Motor neuron (in vitro differentiated cells): ENCODE results near the gene ALCAM. TPM values are rescaled to one million over a fixed set of nuclear protein-coding genes. Genes with fewer than 3 reads are reported as not detected.

Source experiments
- ATAC-seq, 8 experiments: fragments of 200-7000 bp; cut with Tn5 transposase; replicated peaks in 6 of 8; 2 replicates each; pipeline ENCODE4 v1.8.0; 2021; ENCODE audit warnings: mild to moderate bottlenecking in 8 of 8, moderate library complexity in 8 of 8
- H3K27ac ChIP-seq, 2 donors: fragments of 250-450 bp; sonication (Bioruptor Pico); 2 replicates each; pipeline ENCODE4 v1.9.0; 2021; ENCODE audit warnings: antibody characterized with exemption in 2 of 2, mild to moderate bottlenecking in 2 of 2, moderate library complexity in 1 of 2
- H3K4me1 ChIP-seq, 2 donors: fragments of 250-450 bp; sonication (Bioruptor Pico); replicated peaks in 1 of 2; 2 replicates each; pipeline ENCODE4 v1.6.1; 2021; ENCODE audit warnings: antibody characterized with exemption in 2 of 2, mild to moderate bottlenecking in 2 of 2, moderate library complexity in 1 of 2
- H3K4me3 ChIP-seq, 5 donors: fragments of 250-450 bp; sonication (Bioruptor Pico); 2 replicates each; pipeline ENCODE4 v1.9.0; 2021; ENCODE audit warnings: antibody characterized with exemption in 5 of 5, mild to moderate bottlenecking in 5 of 5, moderate library complexity in 4 of 5
- WGBS, 10 experiments: fragments of 450-650 bp; shearing (Covaris generic); methylation state at CpG; one replicate each; pipeline ENCODE4 v1.0.0; 2022; 5-methylcytosine and 5-hydroxymethylcytosine counted together
- in situ Hi-C, 9 experiments: fragments of 400-800 bp; cut with MboI; loops; one replicate each; pipeline ENCODE4 v1.15.0; 2021; ENCODE audit warnings: low sequenced_read_pairs in 9 of 9, low pct_unique_long_range_greater_than_20kb in 2 of 9; ENCODE audit not compliant: unreplicated experiment in 9 of 9
- total RNA-seq, 8 experiments: library from RNA; unstranded; fragments of 300-600 nt; gene quantifications; 2 replicates each; pipeline versions ENCODE4 v1.2.3 to v1.2.4, GENCODE V29; 2022

Gene ALCAM
- total RNA-seq, 8 experiments from 2014 or later, result 5.4 to 136 (median 54.2) TPM

DNA sequence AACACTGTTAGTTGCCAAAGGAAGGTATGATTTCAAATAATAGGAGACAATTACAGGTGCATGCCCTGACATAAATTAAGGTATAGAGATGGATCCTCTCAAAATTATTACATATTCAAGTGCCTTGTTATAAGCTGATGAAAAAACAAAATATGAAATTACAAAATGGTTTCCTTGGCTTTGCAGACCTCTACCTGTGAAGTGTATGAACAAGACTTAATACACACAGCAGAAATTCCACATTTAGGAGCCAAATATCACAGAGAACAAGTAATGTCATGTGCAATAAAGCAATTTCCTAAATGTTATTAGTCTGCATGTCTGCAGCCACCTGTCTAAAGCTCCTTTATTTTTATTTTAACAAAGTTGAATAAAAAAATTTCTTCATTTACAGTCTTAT is 151.5 kb downstream of the ALCAM start:
- Histone ChIP-seq H3K4me1 (no peaks in the 10 kb centered on the region), H3K4me3 (no peak overlapping the region), H3K27ac (no peak overlapping the region)
- in situ Hi-C loops, result loop anchor here in 1 of 9 experiments (25.0 kb wide), 1 partner anchor 906 kb away; no protein-coding TSS in a partner anchor
- peak in 1 of 8 experiments; percentile 37 for ATAC-seq

DNA sequence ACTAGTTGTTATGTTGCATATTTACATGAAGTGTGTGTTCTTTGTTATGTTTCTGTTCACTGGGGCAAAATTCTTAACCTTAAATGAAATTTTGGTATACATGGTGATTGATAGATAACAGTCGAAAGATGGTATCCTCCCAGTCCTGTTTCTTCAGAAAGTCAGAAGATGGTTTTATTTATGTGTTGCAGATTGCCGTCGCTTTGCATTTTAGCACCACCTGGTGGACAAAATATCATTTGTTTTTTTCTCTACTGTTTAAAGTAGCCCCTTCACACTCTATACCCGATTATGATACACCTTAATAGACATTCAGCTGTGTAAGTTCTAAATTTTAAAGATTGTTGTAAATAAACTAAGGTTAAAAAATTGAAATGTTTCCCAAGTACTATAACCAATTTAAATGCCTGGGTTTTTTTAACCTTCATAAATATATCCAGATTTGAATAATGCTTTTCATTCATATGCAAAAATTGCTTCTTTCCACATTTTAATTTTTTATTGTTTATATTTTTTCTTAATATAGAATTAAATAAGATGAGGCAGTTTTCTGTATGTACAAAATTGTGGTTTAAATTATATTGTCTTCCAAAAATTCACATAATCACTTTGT is 152.2 kb downstream of the ALCAM start:
- peak; percentile 40 to 80 (median 62) for ATAC-seq
- Histone ChIP-seq H3K27ac (no peak overlapping the region), H3K4me3 (no peak overlapping the region), H3K4me1 (no peaks in the 10 kb centered on the region)
- in situ Hi-C loops, result loop anchor here in 1 of 9 experiments (25.0 kb wide), 1 partner anchor 907 kb away; no protein-coding TSS in a partner anchor
- WGBS, 10 experiments, result 0 to 23% (median 3%) methylated on average over 1 to 4 of the region's 4 CpGs

DNA sequence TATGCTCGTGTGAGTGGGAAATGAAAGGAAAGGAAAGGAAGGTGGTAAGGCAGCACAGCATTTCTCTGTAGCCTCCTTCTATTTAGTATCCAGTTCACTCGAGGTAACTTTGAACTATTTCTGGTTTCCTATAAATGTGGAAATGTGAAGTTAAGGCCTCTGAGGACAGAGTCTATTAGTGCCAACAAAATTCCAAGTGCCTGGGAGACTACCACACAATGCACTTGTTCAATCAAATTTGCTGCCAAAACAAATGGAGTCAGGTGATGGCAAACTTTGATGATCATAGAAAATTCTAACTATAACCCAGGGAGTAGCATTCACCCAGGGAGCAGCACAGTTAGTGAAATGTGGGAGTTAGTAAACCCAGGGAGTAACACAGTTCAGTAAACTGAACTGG is 155.1 kb downstream of the ALCAM start:
- ATAC-seq, result peak in 1 of 8 experiments; percentile 53
- 83 to 100% (median 92%) methylated on average over 1 to 2 of the region's 2 CpGs; no CpG with 5 or more reads in 3 of the 10 experiments for WGBS, 10 experiments
- Histone ChIP-seq H3K4me1 (peaks cover 0 to 5% of the 10 kb centered on the region in 2 donors), H3K4me3 (no peak overlapping the region), H3K27ac (no peak overlapping the region)
- in situ Hi-C loops, result loop anchor here in 1 of 9 experiments (25.0 kb wide), 1 partner anchor 909 kb away; no protein-coding TSS in a partner anchor

GRCh38 chr3:105523501-105523900 is 156.8 kb downstream of the ALCAM start:
- WGBS, 10 experiments, result 40 to 100% (median 75%) methylated on average over 1 of the region's 1 CpG; no CpG with 5 or more reads in 2 of the 10 experiments
- no peak for ATAC-seq
- in situ Hi-C loops, result loop anchor here in 1 of 9 experiments (25.0 kb wide), 1 partner anchor 911 kb away; no protein-coding TSS in a partner anchor
- no peak overlapping the region for H3K27ac ChIP-seq
- no peak overlapping the region for H3K4me3 ChIP-seq
- H3K4me1 ChIP-seq, result peaks cover 0 to 10% of the 10 kb centered on the region in 2 donors

DNA sequence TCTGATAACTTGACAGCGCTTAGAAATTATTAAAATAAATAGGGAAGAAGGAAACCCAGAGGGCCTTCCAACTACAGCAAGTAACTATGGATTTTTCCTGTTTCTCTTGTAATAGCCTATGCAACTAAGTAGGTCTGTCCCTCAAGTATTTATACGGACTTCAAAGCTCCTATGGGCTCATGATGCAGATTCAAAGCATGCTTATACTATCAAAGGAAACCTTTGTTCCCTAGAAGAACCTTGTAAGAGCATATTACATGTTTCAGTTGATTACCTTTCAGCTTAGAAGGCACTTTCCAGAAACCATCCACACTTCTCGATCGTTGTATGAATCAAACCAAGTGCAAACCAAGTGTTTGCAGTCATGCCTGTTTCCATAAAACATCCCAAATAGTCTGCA is 158.8 kb downstream of the ALCAM start:
- H3K4me1 ChIP-seq, result peaks cover 0 to 10% of the 10 kb centered on the region in 2 donors
- WGBS, 10 experiments, result 40 to 100% (median 70%) methylated on average over 2 to 4 of the region's 4 CpGs; no CpG with 5 or more reads in 1 of the 10 experiments
- in situ Hi-C loops, result no loop called here
- H3K27ac ChIP-seq, result no peak overlapping the region
- no peak for ATAC-seq
- no peak overlapping the region for H3K4me3 ChIP-seq

DNA sequence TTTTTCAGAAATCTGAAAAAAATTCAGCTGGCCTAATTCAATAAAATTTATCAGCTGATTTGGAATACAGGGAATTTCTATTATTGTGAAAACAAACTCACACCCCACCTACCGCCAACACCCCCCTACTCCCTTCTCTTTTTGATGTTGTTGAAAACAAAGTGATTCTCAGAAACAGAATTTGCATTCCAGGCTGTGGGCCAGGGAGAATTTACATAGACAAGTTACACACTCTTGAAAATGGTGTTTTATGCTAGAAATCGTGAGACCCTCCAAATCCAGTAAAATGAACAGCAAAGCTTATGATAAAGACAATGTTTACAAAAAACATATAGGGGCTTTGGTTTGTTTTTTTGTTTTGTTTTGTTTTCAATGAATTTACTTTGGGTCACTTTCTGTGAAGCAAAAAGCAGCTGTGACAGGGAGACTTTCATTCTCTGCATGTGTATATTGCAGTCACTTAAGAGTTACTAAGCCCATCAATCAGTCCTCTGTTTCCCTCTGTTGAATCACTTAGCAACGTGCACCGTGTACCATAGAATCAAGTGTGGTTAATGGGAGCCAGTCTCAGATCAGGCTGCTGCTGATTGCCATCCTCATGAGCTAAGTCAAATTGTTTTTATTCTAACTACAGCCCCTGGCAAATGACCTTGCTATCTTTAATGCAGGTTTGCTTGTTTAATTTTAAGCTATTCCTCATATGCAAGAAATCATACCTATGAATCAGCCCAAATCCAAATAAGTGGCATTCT is 159.8 kb downstream of the ALCAM start:
- peak; percentile 39 to 94 (median 66) for ATAC-seq
- Histone ChIP-seq H3K4me3 (no peak overlapping the region), H3K4me1 (peaks cover 0 to 10% of the 10 kb centered on the region in 2 donors), H3K27ac (no peak overlapping the region)
- in situ Hi-C loops, result no loop called here
- WGBS, 10 experiments, result 19 to 58% (median 36%) methylated on average over 1 to 4 of the region's 4 CpGs; no CpG with 5 or more reads in 2 of the 10 experiments

- in situ Hi-C loops, result no loop called here
- H3K4me1 ChIP-seq, result peaks cover 0 to 10% of the 10 kb centered on the region in 2 donors
- H3K4me3 ChIP-seq, result no peak overlapping the region
- H3K27ac ChIP-seq, result no peak overlapping the region
- ATAC-seq, result peak in 3 of 8 experiments; percentile 80 to 87 (median 83)
Observed at GRCh38 chr3:105527535-105527934, 160.8 kb downstream of the ALCAM start.

DNA sequence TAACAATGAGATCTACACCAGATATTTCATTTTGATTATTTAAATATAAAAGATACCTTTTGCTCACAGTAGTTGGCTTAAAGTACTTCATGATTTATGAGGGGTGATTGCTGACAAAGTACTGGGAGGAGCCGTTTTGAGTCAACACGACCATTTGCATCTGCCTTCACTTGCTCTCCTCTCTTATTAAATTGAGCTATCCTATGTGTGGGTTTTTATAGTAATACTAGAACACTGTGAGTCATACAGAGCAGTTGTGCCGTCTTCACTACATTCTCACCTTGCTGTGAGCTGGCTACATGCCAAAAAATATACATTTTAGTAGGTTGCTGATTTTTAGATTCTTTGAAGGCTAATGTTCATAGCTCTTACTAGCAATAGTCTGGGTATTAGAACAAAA is 161.2 kb downstream of the ALCAM start:
- Histone ChIP-seq H3K27ac (no peak overlapping the region), H3K4me1 (peaks cover 0 to 10% of the 10 kb centered on the region in 2 donors), H3K4me3 (no peak overlapping the region)
- in situ Hi-C loops, result no loop called here
- ATAC-seq, result peak in 4 of 8 experiments; percentile 37 to 90 (median 86)
- WGBS, 10 experiments, result 0 to 58% (median 10%) methylated on average over 1 to 3 of the region's 3 CpGs; no CpG with 5 or more reads in 1 of the 10 experiments

GRCh38 chr3:105528955-105529354 is 162.2 kb downstream of the ALCAM start:
- in situ Hi-C loops, result no loop called here

DNA sequence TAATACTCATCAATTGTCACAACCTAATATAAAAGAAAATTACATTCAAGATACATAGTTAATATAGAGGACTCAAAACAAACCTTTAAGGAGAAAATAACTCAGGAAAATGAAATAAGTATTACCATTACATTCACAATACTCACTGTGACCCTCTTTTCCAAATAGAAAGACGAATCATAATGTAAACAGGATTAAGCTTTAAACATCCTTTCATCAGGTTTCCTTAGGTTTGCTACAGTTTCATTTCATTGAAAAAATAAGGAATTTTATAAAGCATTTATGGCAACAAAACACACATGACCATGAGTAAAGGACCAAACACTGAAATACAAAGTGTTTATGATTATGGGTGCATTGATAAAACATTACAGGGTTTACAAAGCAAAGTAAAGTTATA is 162.7 kb downstream of the ALCAM start:
- ATAC-seq, result no peak
- peaks cover 0 to 10% of the 10 kb centered on the region in 2 donors for H3K4me1 ChIP-seq
- no peak overlapping the region for H3K27ac ChIP-seq
- 40 to 100% (median 100%) methylated on average over 1 of the region's 1 CpG for WGBS, 10 experiments
- in situ Hi-C loops, result no loop called here
- no peak overlapping the region for H3K4me3 ChIP-seq

More at GRCh38 chr3:105528955-105529354, 162.2 kb downstream of the ALCAM start:
- Histone ChIP-seq H3K27ac (no peak overlapping the region), H3K4me1 (peaks cover 0 to 10% of the 10 kb centered on the region in 2 donors), H3K4me3 (no peak overlapping the region)
- 89 to 100% (median 100%) methylated on average over 2 of the region's 2 CpGs; no CpG with 5 or more reads in 3 of the 10 experiments for WGBS, 10 experiments
- no peak for ATAC-seq

DNA sequence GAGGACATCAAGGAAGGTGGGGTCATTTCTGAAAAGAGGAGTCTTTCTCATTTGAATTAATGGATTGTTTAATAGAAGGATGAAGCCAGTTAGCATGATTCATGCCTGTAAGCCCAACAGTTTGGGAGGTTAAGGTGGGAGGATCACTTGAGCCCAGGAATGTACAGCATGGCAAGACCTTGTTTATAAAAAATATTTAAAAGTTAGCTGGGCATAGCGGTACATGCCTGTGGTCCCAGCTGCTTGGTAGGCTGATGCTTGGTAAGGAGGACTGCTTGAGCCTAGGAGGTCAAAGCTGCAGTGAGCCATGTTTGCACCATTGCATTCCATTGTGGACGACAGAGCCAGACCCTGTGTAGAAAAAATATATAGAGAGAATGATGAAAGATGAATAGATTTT is 165.5 kb downstream of the ALCAM start:
- Histone ChIP-seq H3K27ac (no peak overlapping the region), H3K4me1 (no peaks in the 10 kb centered on the region), H3K4me3 (no peak overlapping the region)
- ATAC-seq, result no peak
- in situ Hi-C loops, result no loop called here
- WGBS, 10 experiments, result 80 to 100% (median 96%) methylated on average over 1 to 2 of the region's 2 CpGs; no CpG with 5 or more reads in 1 of the 10 experiments

DNA sequence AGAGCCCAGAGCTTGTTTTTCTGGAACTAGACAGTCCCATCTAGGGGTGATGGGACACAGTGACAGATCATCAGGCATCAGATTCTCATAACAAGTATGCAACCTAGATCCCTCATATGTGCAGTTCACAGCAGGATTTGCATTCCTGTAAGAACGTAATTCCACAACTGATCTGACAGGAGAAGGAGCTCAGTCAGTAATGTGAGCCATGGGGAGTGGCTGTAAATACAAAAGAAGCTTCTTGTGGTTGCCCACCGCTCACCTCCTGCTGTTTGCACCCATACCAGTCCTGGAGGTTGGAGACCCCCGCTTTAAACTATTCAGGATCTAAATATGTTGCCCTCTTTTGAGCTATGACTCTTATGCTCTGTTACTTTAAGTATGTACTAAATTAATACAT is 167.3 kb downstream of the ALCAM start:
- WGBS, 10 experiments, result 67 to 100% (median 90%) methylated on average over 1 to 3 of the region's 3 CpGs; no CpG with 5 or more reads in 1 of the 10 experiments
- ATAC-seq, result no peak
- no peak overlapping the region for H3K4me3 ChIP-seq
- in situ Hi-C loops, result no loop called here
- H3K27ac ChIP-seq, result no peak overlapping the region
- no peaks in the 10 kb centered on the region for H3K4me1 ChIP-seq

DNA sequence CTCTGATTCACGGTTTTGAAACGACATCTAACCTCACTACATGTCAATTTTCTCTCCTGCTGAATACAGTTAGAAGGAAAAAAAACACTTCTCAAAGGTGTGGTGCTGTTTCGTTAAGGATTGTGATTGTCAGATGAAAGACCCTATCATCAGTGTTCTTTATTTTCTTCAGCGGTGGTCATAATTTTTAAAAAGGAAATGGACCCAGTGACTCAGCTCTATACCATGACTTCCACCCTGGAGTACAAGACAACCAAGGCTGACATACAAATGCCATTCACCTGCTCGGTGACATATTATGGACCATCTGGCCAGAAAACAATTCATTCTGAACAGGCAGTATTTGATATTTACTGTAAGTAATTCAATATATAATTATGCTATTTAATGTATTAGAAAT is 167.8 kb downstream of the ALCAM start:
- WGBS, 10 experiments, result 63 to 100% (median 100%) methylated on average over 1 to 5 of the region's 5 CpGs; no CpG with 5 or more reads in 1 of the 10 experiments
- Histone ChIP-seq H3K27ac (no peak overlapping the region), H3K4me1 (no peaks in the 10 kb centered on the region), H3K4me3 (no peak overlapping the region)
- in situ Hi-C loops, result no loop called here
- no peak for ATAC-seq
